Measurements from ENCODE around the gene GBGT1. TPM values are rescaled to one million over a fixed set of nuclear protein-coding genes. Genes with fewer than 3 reads are reported as not detected.

The GBGT1 gene
- polyA plus RNA-seq, 1 of the 3 experiments (the other 2 are of a cell fraction) = 0.51 TPM

GRCh38 chr9:133154097-133154989, 9.4 kb downstream of the GBGT1 start:
- H2AFZ ChIP-seq (ENCODE audit: low read depth) = no peak overlapping the region
- H3K27me3 ChIP-seq (ENCODE audit: insufficient read depth) = no peaks in the 10 kb centered on the region
- H3K4me2 ChIP-seq = no peak overlapping the region
- H3K9me2 ChIP-seq = no peaks in the 10 kb centered on the region
- no peak for TF ChIP-seq CHD2 (IDR thresholded peaks at IDR 0.05; ENCODE audit: low read length, partially characterized antibody)
- no peak for TF ChIP-seq RFX5 (IDR thresholded peaks at IDR 0.05; ENCODE audit: low read length)
- no peak for TF ChIP-seq TCF12 (IDR thresholded peaks at IDR 0.05)
- TF ChIP-seq TEAD4 (IDR thresholded peaks at IDR 0.05; ENCODE audit: borderline replicate concordance, insufficient read depth) = no peak
- no peak for TF ChIP-seq RXRA (IDR thresholded peaks at IDR 0.05; ENCODE audit: borderline replicate concordance, low read depth)
- no peak for TF ChIP-seq CTCF (IDR thresholded peaks at IDR 0.05)
- 68% methylated on average over 10 of the region's 13 CpGs for WGBS (ENCODE audit: low lambda C conversion rate)
- peaks cover 0 to 3% of the 10 kb centered on the region in 2 experiments; a peak in 1 of 4 replicates for H3K4me1 ChIP-seq (ENCODE audit: control insufficient read depth in 1 of 2, insufficient read depth in 2 of 2, low read depth in 1 of 2, low read length in 1 of 2)
- H3K27ac ChIP-seq (ENCODE audit: low read depth in 2 of 2, low read length in 1 of 2) = no peak overlapping the region
- H3F3A ChIP-seq (replicated peaks; ENCODE audit: insufficient read depth) = no peaks in the 10 kb centered on the region
- H3K9me3 ChIP-seq = no peaks in the 10 kb centered on the region
- H4K20me1 ChIP-seq (ENCODE audit: insufficient read depth) = no peaks in the 10 kb centered on the region
- CTCF ChIA-PET = interaction anchor here (0.7 to 2.9 kb wide), 4 partner anchors 10 to 132 kb away, joined by 3 to 12 read pairs (median 6); no protein-coding TSS in a partner anchor
- DNase-seq = peak; percentile 15
- H3K36me3 ChIP-seq (replicated peaks in 1 of 2; ENCODE audit: control insufficient read depth in 1 of 2, insufficient read depth in 2 of 2, low read length in 1 of 2) = no peaks in the 10 kb centered on the region
- POLR2A ChIA-PET = no interaction called here
- H3K79me2 ChIP-seq (ENCODE audit: insufficient read depth) = no peaks in the 10 kb centered on the region
- no peak overlapping the region for H3K4me3 ChIP-seq (ENCODE audit: low read depth in 2 of 2, low read length in 1 of 2)
- H3K9ac ChIP-seq = no peak overlapping the region

GRCh38 chr9:133153227-133154096, 10.3 kb downstream of the GBGT1 start:
- no peaks in the 10 kb centered on the region for H3F3A ChIP-seq (replicated peaks; ENCODE audit: insufficient read depth)
- no peak for DNase-seq
- POLR2A ChIA-PET = no interaction called here
- no peaks in the 10 kb centered on the region for H3K36me3 ChIP-seq (replicated peaks in 1 of 2; ENCODE audit: control insufficient read depth in 1 of 2, insufficient read depth in 2 of 2, low read length in 1 of 2)
- H3K4me1 ChIP-seq (ENCODE audit: control insufficient read depth in 1 of 2, insufficient read depth in 2 of 2, low read depth in 1 of 2, low read length in 1 of 2) = peaks cover 0 to 3% of the 10 kb centered on the region in 2 experiments; a peak in 1 of 4 replicates
- 88% methylated on average over 34 of the region's 36 CpGs for WGBS (ENCODE audit: low lambda C conversion rate)
- H3K9ac ChIP-seq = no peak overlapping the region
- H3K4me3 ChIP-seq (ENCODE audit: low read depth in 2 of 2, low read length in 1 of 2) = no peak overlapping the region
- no peaks in the 10 kb centered on the region for H3K9me2 ChIP-seq
- peaks cover 2% of the 10 kb centered on the region; the same call in 1 of the 2 replicates for H3K79me2 ChIP-seq (ENCODE audit: insufficient read depth)
- TF ChIP-seq MAX (IDR thresholded peaks at IDR 0.05; ENCODE audit: low read depth) = no peak
- no peak for TF ChIP-seq FOSL2 (IDR thresholded peaks at IDR 0.05; ENCODE audit: borderline replicate concordance, low read depth)
- no peak for TF ChIP-seq EP300 (IDR thresholded peaks at IDR 0.05; ENCODE audit: borderline replicate concordance in 1 of 2, low read depth in 1 of 2, low read length in 1 of 2)
- no peak for TF ChIP-seq USF2 (IDR thresholded peaks at IDR 0.05; ENCODE audit: borderline replicate concordance, low read depth, low read length)
- TF ChIP-seq POLR2AphosphoS5 (IDR thresholded peaks at IDR 0.05; ENCODE audit: low read depth, low read length) = no peak
- TF ChIP-seq RXRA (IDR thresholded peaks at IDR 0.05; ENCODE audit: borderline replicate concordance, low read depth) = no peak
- TF ChIP-seq TCF12 (IDR thresholded peaks at IDR 0.05) = no peak
- TF ChIP-seq RAD21 (IDR thresholded peaks at IDR 0.05; ENCODE audit: low read length) = no peak
- no peak for TF ChIP-seq ZBTB33 (IDR thresholded peaks at IDR 0.05; ENCODE audit: borderline replicate concordance, low read depth)
- H2AFZ ChIP-seq (ENCODE audit: low read depth) = no peak overlapping the region
- no peaks in the 10 kb centered on the region for H4K20me1 ChIP-seq (ENCODE audit: insufficient read depth)
- no peaks in the 10 kb centered on the region for H3K9me3 ChIP-seq
- no peaks in the 10 kb centered on the region for H3K27me3 ChIP-seq (ENCODE audit: insufficient read depth)
- CTCF ChIA-PET = interaction anchor here (2.5 to 11.6 kb wide), 3 partner anchors 9 to 126 kb away, joined by 8 to 216 read pairs (median 12); partner anchors contain the start of gene GTF3C5
- H3K4me2 ChIP-seq = no peak overlapping the region
- H3K27ac ChIP-seq (ENCODE audit: low read depth in 2 of 2, low read length in 1 of 2) = no peak overlapping the region
